Skeletal muscle cell (primary cell): Measurements from ENCODE around the gene RNF32.
"Not testable (repeated sequence)": the region's sequence is repeated elsewhere in the genome, so short reads cannot be mapped to it uniquely, and the experiment has no call there.

ENCODE experiments used
- DNase-seq: peaks from one replicate; pipeline ENCODE4 v3.0.0-alpha.2; 2010; ENCODE audit warnings: low read depth
- H3K4me3 ChIP-seq: 2 replicates; pipeline ENCODE4 v1.5.1; 2011; ENCODE audit warnings: low read depth, mild to moderate bottlenecking, control low read depth, low read length, moderate library complexity

Gene RNF32

DNA sequence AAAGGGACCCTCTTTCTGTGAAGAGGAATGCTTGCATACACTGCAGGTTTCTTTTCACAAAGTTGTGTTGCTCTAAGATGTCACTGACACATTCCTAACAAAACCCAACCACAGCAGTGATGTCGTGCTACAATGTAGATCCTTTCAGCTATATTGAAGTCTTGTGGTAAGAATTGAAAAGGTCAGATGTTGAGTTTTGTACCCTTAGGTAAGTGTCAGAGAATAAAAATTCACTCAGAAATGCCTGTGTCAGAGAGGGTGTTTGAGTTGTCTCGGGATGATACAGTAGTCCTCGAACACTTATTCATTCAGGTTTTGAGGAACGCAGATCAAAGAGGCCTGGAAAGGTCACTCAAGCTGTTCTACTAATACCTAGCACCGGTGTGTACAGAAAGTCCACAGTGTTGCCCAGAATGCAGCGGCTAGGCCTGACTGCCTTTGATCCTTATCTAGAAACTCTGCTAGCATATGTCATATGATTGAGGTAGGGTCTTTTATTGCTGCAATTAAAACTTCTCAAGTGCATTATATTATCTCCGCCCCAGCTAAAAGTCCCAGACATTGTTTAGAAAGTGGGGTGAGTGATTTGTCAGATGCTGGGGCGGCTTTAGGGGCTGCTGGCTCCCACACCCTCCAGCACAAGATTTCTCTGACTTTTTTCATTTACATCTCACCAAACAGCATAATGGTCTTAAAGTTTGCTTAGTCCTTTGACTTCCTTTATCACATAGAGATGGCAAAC lies 26.0 kb downstream of the RNF32 start:
- no peak overlapping the region for H3K4me3 ChIP-seq
- no peak for DNase-seq

GRCh38 chr7:156667110-156667426 lies 26.5 kb downstream of the RNF32 start:
- no peak for DNase-seq
- no peak overlapping the region for H3K4me3 ChIP-seq

DNA sequence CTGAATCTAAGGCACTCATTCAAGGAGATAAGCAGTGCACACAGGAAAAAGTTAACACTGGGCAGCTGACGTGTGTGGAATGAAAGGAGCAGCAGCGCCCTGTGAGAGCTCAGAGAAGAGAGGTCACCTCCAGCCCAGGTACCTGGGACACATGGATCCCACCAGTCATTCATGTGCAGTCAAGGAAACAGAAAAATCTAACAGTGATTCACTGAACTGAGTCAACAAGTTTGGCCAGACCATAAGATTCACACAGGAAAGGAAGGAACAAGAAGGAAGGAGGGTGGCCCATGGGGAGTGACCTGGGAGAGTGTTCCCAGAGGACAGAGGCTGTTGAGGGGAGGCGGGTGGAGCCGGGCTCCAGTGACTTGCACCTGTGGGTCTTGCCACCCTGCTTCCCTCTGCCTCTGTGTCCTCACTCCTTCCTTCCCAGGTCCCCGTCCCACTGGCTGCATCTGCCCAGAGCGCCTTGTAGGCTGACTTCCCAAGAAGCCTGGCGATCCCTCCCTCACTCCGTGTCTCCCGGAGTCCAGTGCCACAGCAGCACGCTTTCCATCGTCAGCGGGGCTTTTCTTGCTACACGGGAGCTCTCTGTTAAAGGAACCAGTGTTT lies 27.7 kb downstream of the RNF32 start:
- DNase-seq = no peak
- no peak overlapping the region for H3K4me3 ChIP-seq

DNA sequence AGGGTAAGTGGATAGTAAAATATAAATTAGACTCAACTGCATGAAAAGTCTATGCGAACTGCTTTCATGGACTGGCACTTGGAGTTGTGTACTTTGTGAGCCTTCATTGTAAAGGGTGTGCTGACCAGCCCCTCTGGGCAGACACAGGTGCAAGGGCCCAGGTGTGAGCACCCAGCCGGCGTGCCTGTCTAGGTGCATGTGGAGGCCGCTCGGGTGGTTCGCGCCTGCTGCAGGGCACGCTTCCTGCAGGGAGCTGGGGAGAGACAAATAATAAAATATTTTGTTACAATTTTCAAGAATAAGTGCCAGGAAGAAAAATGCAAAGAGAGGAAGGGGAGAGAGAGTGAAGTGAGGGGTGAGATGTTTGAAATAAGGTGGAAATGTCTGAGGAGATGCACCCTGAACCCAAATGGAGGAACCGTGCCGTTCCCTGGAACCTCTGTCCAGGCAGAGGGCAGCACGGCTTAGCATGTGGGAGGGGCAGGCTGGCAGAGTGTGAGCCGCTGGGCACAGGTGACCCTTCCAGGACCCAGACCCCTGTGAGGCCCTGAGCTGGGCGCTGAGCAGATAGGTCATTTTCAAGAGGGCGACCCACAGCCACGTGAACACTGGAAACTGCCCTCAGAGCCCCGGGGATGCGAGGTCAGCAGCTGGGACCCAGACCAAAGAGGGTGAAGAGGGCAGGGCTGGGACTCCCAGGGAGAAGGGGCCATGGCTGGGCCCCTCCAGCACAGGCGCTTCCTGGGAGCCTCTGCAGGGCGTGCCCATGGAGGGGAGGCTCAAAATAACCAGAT lies 28.7 kb downstream of the RNF32 start:
- DNase-seq = no peak
- H3K4me3 ChIP-seq = no peak overlapping the region

DNA sequence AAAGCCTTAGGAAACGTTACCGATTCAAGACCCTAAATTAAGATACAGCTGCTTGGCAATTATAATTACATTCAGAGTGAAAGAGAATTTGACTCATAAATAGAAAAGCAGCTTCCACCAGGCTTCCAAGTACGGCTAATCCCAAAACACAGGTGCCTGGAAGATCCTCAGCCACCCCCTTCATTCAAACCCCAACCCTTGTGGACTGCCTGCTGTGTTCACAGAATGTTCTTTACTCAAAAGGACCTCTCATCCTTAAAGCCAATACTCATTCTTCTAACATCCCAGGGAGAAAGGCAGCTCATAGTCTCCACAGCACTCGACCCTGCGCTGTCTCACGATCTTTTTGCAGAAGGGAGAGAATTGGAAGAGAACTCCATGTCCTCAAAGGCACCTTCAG lies 32.9 kb downstream of the RNF32 start:
- no peak for DNase-seq

DNA sequence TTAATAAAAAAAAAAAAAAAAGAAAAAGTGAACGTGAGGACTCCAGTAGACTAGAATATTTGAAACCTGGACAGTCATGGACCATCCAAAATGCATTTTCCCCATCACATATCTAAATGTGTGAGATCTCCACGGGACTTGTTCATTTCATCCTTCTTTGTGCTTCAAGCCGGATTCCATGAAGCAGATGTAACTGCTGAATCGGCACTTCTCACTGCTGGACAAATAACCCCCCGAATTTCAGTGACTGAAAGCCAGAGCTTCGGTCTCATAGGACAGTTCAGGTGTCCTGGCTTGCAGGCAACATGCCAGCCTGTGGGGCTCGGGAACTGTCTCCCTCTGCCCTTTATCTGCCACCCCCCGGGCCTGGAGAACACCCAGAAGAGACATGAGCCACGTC lies 33.3 kb downstream of the RNF32 start:
- no peak overlapping the region for H3K4me3 ChIP-seq
- DNase-seq = no peak

More for the DNA sequence above, 32.9 kb downstream of the RNF32 start:
- no peak overlapping the region for H3K4me3 ChIP-seq

DNA sequence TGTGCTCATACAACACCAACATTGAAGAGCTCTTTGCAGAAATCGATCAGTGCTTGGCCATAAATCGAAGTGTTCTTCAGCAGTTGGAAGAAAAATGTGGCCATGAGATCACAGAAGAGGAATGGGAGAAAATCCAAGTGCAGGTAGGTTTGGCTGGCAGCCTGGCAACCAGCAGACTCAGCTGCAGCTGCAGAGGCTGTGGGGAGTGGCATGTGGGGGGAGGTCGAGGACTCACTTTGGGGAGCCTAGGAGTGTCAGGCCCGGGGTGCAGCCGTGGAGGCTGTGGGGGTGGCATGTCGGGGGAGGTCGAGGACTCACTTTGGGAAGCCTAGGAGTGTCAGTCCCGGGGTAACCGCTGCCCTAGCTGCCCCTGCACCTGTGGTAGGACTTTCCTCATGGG lies 35.1 kb downstream of the RNF32 start:
- no peak overlapping the region for H3K4me3 ChIP-seq
- DNase-seq = no peak

DNA sequence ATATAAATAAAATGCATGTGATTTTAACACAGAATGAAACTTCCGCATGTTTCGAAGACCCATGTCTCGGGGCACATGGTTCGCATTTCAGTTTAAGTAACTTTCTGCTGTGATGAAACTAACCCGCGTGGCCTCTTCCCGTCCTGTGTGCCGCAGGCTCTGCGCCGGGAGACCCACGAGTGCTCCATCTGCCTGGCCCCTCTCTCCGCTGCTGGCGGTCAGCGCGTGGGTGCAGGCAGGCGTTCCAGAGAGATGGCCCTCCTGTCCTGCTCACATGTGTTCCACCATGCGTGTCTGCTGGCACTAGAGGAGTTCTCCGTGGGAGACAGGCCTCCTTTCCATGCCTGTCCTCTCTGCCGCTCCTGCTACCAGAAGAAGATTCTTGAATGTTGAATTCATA lies 35.7 kb downstream of the RNF32 start:
- no peak overlapping the region for H3K4me3 ChIP-seq
- DNase-seq = no peak

- DNase-seq = no peak
- no peak overlapping the region for H3K4me3 ChIP-seq
Observed at GRCh38 chr7:156677374-156678054, 36.9 kb downstream of the RNF32 start.

- DNase-seq = peak; percentile 9
Observed at GRCh38 chr7:156680281-156680680, 39.7 kb downstream of the RNF32 start.

GRCh38 chr7:156682928-156683327 lies 42.4 kb downstream of the RNF32 start:
- no peak for DNase-seq
- H3K4me3 ChIP-seq = no peak overlapping the region

More at GRCh38 chr7:156680281-156680680, 39.7 kb downstream of the RNF32 start:
- no peak overlapping the region for H3K4me3 ChIP-seq

DNA sequence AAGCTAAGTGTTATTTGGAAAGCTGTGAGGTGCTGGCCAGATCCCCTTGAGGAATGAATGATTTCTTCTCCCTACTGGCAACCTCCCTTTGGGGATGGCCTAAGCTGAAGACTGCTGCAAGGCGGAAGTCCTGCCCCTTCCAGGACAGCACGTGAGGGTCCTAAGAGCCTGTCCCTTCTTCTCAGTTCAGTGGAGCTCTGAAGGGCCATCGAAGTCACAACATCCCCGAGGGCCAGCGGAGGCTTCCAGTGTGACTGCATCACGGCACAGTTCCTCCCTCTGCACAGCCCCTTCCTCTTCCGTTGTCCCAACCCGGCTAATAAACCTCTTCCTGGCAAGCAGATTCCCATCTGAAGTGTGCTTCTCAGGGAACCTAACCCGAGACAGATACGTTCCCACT lies 43.7 kb downstream of the RNF32 start:
- H3K4me3 ChIP-seq = no peak overlapping the region
- no peak for DNase-seq

DNA sequence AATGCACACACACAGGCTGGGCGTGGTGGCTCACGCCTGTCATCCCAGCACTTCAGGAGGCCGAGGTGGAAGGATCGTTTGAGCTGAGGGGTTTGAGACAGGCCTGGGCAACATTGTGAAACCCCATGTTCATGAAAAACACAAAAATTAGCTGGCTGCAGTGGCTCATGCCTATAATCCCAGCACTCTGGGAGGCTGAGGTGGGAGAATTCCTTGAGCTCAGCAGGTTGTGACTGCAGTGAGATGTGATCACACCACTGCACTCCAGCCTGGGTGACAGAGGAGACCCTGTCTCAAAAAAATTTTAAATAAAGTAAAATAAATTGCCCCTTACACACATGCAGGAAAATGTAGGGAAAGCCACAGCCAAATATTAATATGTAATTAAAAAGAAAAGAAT lies 44.1 kb downstream of the RNF32 start:
- no peak for DNase-seq

GRCh38 chr7:156691764-156692163 lies 51.2 kb downstream of the RNF32 start:
- no peak for DNase-seq

More for the DNA sequence above, 44.1 kb downstream of the RNF32 start:
- H3K4me3 ChIP-seq = no peak overlapping the region

GRCh38 chr7:156692849-156693248 lies 52.3 kb downstream of the RNF32 start:
- DNase-seq = no peak
- no peak overlapping the region for H3K4me3 ChIP-seq

More at GRCh38 chr7:156691764-156692163, 51.2 kb downstream of the RNF32 start:
- H3K4me3 ChIP-seq = no peak overlapping the region

DNA sequence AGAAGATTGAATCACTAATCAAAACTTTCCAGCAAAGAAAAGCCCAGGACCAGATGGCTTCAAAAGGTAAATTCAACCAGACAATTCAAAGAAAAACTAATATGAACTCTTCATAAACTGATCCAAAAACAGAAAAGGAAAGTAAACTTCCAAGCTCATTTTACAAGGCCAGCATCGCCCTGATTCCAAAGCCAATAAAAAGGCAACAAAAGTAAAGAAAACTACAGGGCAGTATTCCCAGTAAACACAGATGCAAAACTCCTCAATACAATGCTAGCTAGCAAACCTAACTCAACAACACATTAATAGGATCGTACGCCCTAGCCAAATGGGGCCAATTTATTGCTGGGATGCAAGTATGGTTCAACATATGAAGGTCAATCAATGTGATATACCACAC lies 53.1 kb downstream of the RNF32 start:
- no peak overlapping the region for H3K4me3 ChIP-seq
- no peak for DNase-seq

GRCh38 chr7:156697283-156697682 lies 56.7 kb downstream of the RNF32 start:
- not testable (repeated sequence) for DNase-seq, H3K4me3 ChIP-seq

DNA sequence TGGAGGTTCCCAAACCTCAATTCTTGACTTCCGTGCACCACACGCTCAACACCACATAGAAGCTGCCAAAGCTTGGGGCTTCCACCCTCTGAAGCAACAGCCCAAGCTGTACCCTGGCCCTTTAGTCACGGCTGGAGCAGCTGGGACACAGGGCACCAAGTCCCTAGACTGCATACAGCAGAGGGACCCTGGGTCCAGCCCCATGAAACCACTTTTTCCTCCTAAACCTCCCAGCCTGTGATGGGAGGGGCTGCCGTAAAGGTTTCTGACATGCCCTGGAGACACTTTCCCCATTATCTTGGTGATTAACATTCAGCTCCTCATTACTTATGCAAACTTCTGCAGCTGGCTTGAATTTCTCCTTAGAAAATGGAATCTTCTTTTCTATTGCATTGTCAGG lies 57.9 kb downstream of the RNF32 start:
- not testable (repeated sequence) for H3K4me3 ChIP-seq, DNase-seq

- not testable (repeated sequence) for DNase-seq, H3K4me3 ChIP-seq
Observed at GRCh38 chr7:156701787-156702186, 61.2 kb downstream of the RNF32 start.

DNA sequence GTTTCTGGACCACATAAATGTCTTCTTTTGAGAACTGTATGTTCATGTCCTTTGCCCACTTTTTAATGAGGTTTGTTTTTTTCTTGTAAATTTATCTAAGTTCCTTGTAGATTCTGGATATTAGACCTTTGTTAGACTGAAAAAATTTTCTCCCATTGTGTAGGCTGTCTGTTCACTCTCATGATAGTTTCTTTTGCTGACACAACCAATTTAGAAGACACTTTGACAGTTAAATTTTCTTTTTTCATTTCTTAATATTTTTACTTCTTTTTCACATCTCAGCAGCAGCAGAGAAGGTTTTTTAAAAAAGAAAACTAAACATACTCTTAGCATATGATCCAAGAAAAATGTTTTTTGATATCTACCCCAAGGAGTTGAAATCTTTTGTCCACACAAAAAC lies 61.8 kb downstream of the RNF32 start:
- DNase-seq = no peak
- H3K4me3 ChIP-seq = no peak overlapping the region
